ENCODE measurements around the gene PBRM1. TPM values are rescaled to one million over a fixed set of nuclear protein-coding genes. Genes with fewer than 3 reads are reported as not detected.
"Not testable (repeated sequence)": the region's sequence is repeated elsewhere in the genome, so short reads cannot be mapped to it uniquely, and the experiment has no call there.

The PBRM1 gene
- total RNA-seq, 6 experiments from 2014 or later = 17.1 to 36.4 (median 27.2) TPM

- H3K4me3 ChIP-seq = no peak overlapping the region
- WGBS (ENCODE audit: insufficient coverage, low coverage, low lambda C conversion rate, missing lambda C conversion rate) = 25% methylated on average over 1 of the region's 1 CpG
- H3K9me3 ChIP-seq = no peaks in the 10 kb centered on the region
- ATAC-seq (no peak), DNase-seq (no peak)
- H3K27ac ChIP-seq = peak overlapping the region in 1 of 3 donors; percentile 96
- no peaks in the 10 kb centered on the region for H3K27me3 ChIP-seq
- TF ChIP-seq CTCF (IDR thresholded peaks at IDR 0.05) = no peak
- TF ChIP-seq POLR2A (IDR thresholded peaks at IDR 0.05) = no peak
- peaks cover 0 to 36% (median 9%) of the 10 kb centered on the region in 4 donors for H3K36me3 ChIP-seq
- intact Hi-C loops (cut with DNase I) = loop anchor here in 1 of 2 donors (10.0 kb wide), 1 partner anchor 195 kb away; no protein-coding TSS in a partner anchor
- H3K4me1 ChIP-seq = peaks cover 0 to 70% (median 29%) of the 10 kb centered on the region in 4 donors
Observed at GRCh38 chr3:52679811-52680210, 5.9 kb downstream of the PBRM1 start.

GRCh38 chr3:52679199-52679538 is 6.5 kb downstream of the PBRM1 start:
- no peak for ATAC-seq
- Histone ChIP-seq H3K9me3 (no peaks in the 10 kb centered on the region), H3K4me1 (peaks cover 0 to 63% (median 25%) of the 10 kb centered on the region in 4 donors), H3K27ac (peak overlapping the region in 1 of 3 donors; percentile 96), H3K27me3 (no peaks in the 10 kb centered on the region), H3K4me3 (no peak overlapping the region), H3K36me3 (peaks cover 0 to 41% (median 9%) of the 10 kb centered on the region in 4 donors)
- no peak for DNase-seq
- intact Hi-C loops (cut with DNase I) = loop anchor here in 1 of 2 donors (10.0 kb wide), 1 partner anchor 194 kb away; no protein-coding TSS in a partner anchor
- TF ChIP-seq CTCF (IDR thresholded peaks at IDR 0.05) (no peak), POLR2A (IDR thresholded peaks at IDR 0.05) (no peak)
- 46% methylated on average over 3 of the region's 3 CpGs for WGBS (ENCODE audit: insufficient coverage, low coverage, low lambda C conversion rate, missing lambda C conversion rate)

- Histone ChIP-seq H3K27ac (peak overlapping the region in 1 of 3 donors; percentile 96), H3K4me3 (no peak overlapping the region), H3K27me3 (no peaks in the 10 kb centered on the region), H3K4me1 (peaks cover 0 to 57% (median 22%) of the 10 kb centered on the region in 4 donors), H3K9me3 (no peaks in the 10 kb centered on the region), H3K36me3 (peaks cover 0 to 44% (median 10%) of the 10 kb centered on the region in 4 donors)
- no peak for TF ChIP-seq CTCF (IDR thresholded peaks at IDR 0.05)
- no peak for TF ChIP-seq POLR2A (IDR thresholded peaks at IDR 0.05)
- intact Hi-C loops (cut with DNase I) = loop anchor here in 1 of 2 donors (10.0 kb wide), 1 partner anchor 194 kb away; no protein-coding TSS in a partner anchor
- ATAC-seq (peak; percentile 28 to 47 (median 39)), DNase-seq (no peak)
- 58% methylated on average over 6 of the region's 6 CpGs for WGBS (ENCODE audit: insufficient coverage, low coverage, low lambda C conversion rate, missing lambda C conversion rate)
Observed at GRCh38 chr3:52678265-52679198, 7.2 kb downstream of the PBRM1 start.

GRCh38 chr3:52676201-52676600 is 9.5 kb downstream of the PBRM1 start:
- Histone ChIP-seq H3K36me3 (peaks cover 0 to 61% (median 10%) of the 10 kb centered on the region in 4 donors), H3K4me1 (peaks cover 0 to 36% (median 17%) of the 10 kb centered on the region in 4 donors)
- H3K27me3 ChIP-seq, H3K4me3 ChIP-seq, ATAC-seq, H3K27ac ChIP-seq, H3K9me3 ChIP-seq, DNase-seq: not testable (repeated sequence)
- 56% methylated on average over 3 of the region's 3 CpGs for WGBS (ENCODE audit: insufficient coverage, low coverage, low lambda C conversion rate, missing lambda C conversion rate)
- intact Hi-C loops (cut with DNase I) = loop anchor here in 1 of 2 donors (10.0 kb wide), 1 partner anchor 191 kb away; no protein-coding TSS in a partner anchor

- no peaks in the 10 kb centered on the region for H3K4me1 ChIP-seq
- no peaks in the 10 kb centered on the region for H3K27me3 ChIP-seq
- peaks cover 0 to 51% (median 4%) of the 10 kb centered on the region in 4 donors for H3K36me3 ChIP-seq
- no peaks in the 10 kb centered on the region for H3K9me3 ChIP-seq
- no peak for TF ChIP-seq POLR2A (IDR thresholded peaks at IDR 0.05)
- no peak for TF ChIP-seq CTCF (IDR thresholded peaks at IDR 0.05)
- ATAC-seq (no peak), DNase-seq (no peak)
- H3K27ac ChIP-seq = no peak overlapping the region
- intact Hi-C loops (cut with DNase I) = loop anchor here in 1 of 2 donors (10.0 kb wide), 1 partner anchor 187 kb away; no protein-coding TSS in a partner anchor
- no peak overlapping the region for H3K4me3 ChIP-seq
- 60% methylated on average over 1 of the region's 1 CpG for WGBS (ENCODE audit: insufficient coverage, low coverage, low lambda C conversion rate, missing lambda C conversion rate)
Observed at GRCh38 chr3:52671676-52672075, 14.0 kb downstream of the PBRM1 start.
